ENCODE results near the gene MATN1. TPM values are rescaled to one million over a fixed set of nuclear protein-coding genes. Genes with fewer than 3 reads are reported as not detected.

The MATN1 gene
- total RNA-seq, 4 donors from 2014 or later = 0.46 to 1.7 TPM; not detected in 2

DNA sequence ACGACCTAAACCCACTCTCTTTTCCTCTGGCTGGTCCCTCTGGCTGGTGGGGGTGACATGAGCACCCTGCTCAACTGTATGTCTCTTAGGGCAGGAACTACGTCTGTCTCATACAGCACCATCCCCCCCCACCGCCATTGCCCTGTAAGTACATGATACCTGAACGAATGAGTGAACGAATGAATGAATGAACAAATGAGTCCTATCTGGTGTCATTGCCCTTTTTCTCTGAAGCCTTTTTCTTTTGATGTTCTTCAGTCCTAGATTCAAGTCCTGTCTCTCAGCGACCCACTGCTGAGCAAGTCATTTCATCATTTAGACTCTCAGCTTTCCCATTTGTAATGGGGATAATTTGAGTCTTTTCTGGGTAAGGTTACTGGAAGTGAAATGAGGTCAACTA, 10.8 kb downstream of the MATN1 start:
- intact Hi-C loops (cut with DNase I; ENCODE audit: low total_unique reads) = loop anchor here (10.0 kb wide), 1 partner anchor 1478 kb away; the partner anchor contains the start of genes MECR and PTPRU
- H3K4me3 ChIP-seq = no peak overlapping the region
- no peaks in the 10 kb centered on the region for H3K4me1 ChIP-seq
- H3K27ac ChIP-seq = no peak overlapping the region
- no peak for TF ChIP-seq POLR2A (IDR thresholded peaks at IDR 0.05)
- TF ChIP-seq, protein P1, sequence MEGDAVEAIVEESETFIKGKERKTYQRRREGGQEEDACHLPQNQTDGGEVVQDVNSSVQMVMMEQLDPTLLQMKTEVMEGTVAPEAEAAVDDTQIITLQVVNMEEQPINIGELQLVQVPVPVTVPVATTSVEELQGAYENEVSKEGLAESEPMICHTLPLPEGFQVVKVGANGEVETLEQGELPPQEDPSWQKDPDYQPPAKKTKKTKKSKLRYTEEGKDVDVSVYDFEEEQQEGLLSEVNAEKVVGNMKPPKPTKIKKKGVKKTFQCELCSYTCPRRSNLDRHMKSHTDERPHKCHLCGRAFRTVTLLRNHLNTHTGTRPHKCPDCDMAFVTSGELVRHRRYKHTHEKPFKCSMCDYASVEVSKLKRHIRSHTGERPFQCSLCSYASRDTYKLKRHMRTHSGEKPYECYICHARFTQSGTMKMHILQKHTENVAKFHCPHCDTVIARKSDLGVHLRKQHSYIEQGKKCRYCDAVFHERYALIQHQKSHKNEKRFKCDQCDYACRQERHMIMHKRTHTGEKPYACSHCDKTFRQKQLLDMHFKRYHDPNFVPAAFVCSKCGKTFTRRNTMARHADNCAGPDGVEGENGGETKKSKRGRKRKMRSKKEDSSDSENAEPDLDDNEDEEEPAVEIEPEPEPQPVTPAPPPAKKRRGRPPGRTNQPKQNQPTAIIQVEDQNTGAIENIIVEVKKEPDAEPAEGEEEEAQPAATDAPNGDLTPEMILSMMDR (IDR thresholded peaks at IDR 0.05) = no peak
- no peaks in the 10 kb centered on the region for H3K27me3 ChIP-seq
- H3K36me3 ChIP-seq = no peaks in the 10 kb centered on the region
- no peak for DNase-seq
- peaks cover 0 to 5% of the 10 kb centered on the region in 2 donors for H3K9me3 ChIP-seq

DNA sequence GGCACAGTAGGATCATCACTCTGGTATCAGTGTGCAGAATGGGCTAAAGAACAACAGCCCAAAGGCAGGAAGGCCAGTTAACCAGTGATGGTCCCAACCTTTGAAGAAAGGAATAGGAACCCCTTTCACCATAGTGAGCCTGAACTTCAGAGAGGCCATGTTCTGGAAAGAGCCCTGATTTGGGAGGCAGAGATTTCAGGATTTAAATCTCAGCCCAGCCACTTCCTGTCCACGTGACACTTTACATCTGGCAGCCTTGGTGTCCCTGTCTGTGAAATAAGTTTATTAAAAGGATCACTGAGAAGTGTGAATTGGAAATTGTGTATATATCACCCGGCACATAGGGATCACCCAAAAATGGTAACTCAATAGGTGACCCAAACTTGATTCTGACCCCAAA, 13.0 kb downstream of the MATN1 start:
- no peaks in the 10 kb centered on the region for H3K27me3 ChIP-seq

DNA sequence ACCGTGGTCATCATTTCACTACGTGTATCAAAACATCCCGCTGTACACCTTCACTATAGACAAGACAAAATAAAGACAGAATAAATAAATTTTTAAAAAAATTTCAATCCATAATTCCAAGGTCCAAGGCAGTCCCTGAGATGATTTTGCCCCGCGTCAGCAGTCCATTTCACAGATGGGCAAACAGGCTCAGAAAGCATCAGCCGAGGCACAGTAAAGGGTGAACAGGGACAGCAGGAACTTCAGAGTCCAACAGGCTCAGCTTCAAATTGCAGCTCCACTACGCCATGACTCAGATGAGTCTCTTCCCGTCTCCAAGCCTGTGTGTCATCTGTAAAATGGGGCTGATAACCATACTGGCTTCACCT, 15.0 kb downstream of the MATN1 start:
- H3K4me1 ChIP-seq = peaks cover 9 to 10% of the 10 kb centered on the region in 2 donors
- intact Hi-C loops (cut with DNase I; ENCODE audit: low total_unique reads) = no loop called here
- no peak for DNase-seq
- no peak overlapping the region for H3K27ac ChIP-seq
- no peak overlapping the region for H3K4me3 ChIP-seq
- H3K36me3 ChIP-seq = no peaks in the 10 kb centered on the region
- TF ChIP-seq, protein P1 (IDR thresholded peaks at IDR 0.05) = no peak
- no peak for TF ChIP-seq POLR2A (IDR thresholded peaks at IDR 0.05)
- H3K9me3 ChIP-seq = no peaks in the 10 kb centered on the region
- no peaks in the 10 kb centered on the region for H3K27me3 ChIP-seq

More for the DNA sequence above, 13.0 kb downstream of the MATN1 start:
- Histone ChIP-seq H3K27ac (no peak overlapping the region), H3K36me3 (no peaks in the 10 kb centered on the region), H3K4me3 (no peak overlapping the region), H3K9me3 (no peaks in the 10 kb centered on the region), H3K4me1 (peaks cover 0 to under 1% of the 10 kb centered on the region in 2 donors)
- intact Hi-C loops (cut with DNase I; ENCODE audit: low total_unique reads) = loop anchor here (10.0 kb wide), 1 partner anchor 1476 kb away; the partner anchor contains the start of genes MECR and PTPRU
- DNase-seq = no peak
- TF ChIP-seq POLR2A (IDR thresholded peaks at IDR 0.05) = no peak
- TF ChIP-seq, protein P1 (IDR thresholded peaks at IDR 0.05) = no peak

DNA sequence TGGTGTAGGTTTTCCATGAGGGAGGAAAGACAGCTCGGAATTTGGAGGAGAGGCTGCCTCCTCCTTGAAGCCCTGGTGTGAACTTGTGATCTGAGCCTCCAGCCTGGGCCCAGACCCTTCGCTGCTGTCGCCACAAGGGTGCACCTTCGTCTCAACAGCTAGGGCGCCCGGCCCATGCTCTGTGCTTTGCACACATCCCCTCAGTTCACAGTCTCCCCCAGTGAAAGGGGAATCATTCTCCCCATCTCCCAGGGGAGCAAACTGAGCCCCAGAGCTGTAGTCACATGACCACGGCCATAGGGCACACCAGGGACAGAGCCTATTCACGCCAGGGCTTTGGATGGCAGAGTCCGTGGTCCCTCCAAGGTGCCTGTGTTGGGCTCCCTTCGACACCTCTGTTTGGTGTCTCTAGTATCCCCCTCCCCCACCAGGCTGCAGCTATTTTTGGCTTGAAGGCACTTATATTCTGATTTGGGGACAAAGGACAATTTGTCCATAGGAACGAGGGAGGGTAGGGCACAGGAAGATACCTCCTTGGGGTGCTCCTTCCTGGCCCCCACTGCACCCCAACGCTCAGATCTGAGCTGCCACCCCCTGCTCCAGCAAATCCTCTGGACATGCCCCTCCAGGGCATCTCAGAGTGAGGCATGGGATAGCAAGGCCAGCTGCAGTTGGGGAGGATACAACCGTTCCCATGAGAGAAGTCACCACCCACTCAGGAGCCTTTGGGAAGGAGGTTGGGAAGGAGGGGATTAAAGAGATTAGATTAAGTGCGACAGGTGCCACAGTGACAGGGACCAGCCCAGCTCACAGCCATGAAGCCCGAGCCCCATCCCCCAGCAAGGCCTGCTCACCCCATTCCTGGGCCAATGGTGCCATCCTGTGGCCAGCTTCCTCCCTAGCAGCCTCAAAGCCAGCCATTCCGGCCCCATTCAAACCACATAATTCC, 15.7 kb downstream of the MATN1 start:
- Histone ChIP-seq H3K4me1 (peaks cover 9 to 10% of the 10 kb centered on the region in 2 donors), H3K9me3 (no peaks in the 10 kb centered on the region), H3K27me3 (no peaks in the 10 kb centered on the region), H3K4me3 (no peak overlapping the region), H3K27ac (no peak overlapping the region), H3K36me3 (no peaks in the 10 kb centered on the region)
- peak; percentile 75 to 77 for DNase-seq
- TF ChIP-seq POLR2A (IDR thresholded peaks at IDR 0.05) = no peak
- TF ChIP-seq, protein P1 (IDR thresholded peaks at IDR 0.05) = peak; percentile 80 to 97 (median 90)
- intact Hi-C loops (cut with DNase I; ENCODE audit: low total_unique reads) = no loop called here

DNA sequence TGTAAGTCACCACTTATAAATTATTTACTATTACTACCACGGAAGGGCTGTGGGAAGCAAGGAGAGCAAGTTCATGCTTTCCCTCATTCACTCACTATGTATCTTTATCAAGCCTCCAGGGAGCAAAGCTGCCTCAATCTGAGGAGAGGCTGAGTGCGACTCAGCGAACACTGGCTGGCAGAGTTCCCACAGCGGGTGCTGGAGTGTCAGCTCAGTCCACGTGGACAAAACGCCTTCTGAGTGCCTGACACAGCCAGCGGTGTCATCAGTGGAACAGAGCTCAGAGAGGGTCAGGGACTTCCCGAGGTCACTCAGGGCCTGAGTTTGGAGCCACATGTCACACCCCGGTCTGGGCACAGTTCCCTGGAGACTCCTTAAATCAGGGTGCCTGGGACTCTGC, 16.9 kb downstream of the MATN1 start:
- Histone ChIP-seq H3K9me3 (no peaks in the 10 kb centered on the region), H3K4me3 (no peak overlapping the region), H3K4me1 (peaks cover 9 to 10% of the 10 kb centered on the region in 2 donors), H3K27ac (no peak overlapping the region), H3K27me3 (no peaks in the 10 kb centered on the region), H3K36me3 (no peaks in the 10 kb centered on the region)
- TF ChIP-seq POLR2A (IDR thresholded peaks at IDR 0.05) = no peak
- TF ChIP-seq, protein P1 (IDR thresholded peaks at IDR 0.05) = no peak
- peak in 1 of 2 donors; percentile 66 for DNase-seq
- intact Hi-C loops (cut with DNase I; ENCODE audit: low total_unique reads) = no loop called here

Data from uterus (tissue), 4 donors.